ENCODE data around the gene KLF3. TPM values are rescaled to one million over a fixed set of nuclear protein-coding genes. Genes with fewer than 3 reads are reported as not detected.

Gene KLF3
- total RNA-seq, 1 experiment from 2014 or later = 14.6 TPM

DNA sequence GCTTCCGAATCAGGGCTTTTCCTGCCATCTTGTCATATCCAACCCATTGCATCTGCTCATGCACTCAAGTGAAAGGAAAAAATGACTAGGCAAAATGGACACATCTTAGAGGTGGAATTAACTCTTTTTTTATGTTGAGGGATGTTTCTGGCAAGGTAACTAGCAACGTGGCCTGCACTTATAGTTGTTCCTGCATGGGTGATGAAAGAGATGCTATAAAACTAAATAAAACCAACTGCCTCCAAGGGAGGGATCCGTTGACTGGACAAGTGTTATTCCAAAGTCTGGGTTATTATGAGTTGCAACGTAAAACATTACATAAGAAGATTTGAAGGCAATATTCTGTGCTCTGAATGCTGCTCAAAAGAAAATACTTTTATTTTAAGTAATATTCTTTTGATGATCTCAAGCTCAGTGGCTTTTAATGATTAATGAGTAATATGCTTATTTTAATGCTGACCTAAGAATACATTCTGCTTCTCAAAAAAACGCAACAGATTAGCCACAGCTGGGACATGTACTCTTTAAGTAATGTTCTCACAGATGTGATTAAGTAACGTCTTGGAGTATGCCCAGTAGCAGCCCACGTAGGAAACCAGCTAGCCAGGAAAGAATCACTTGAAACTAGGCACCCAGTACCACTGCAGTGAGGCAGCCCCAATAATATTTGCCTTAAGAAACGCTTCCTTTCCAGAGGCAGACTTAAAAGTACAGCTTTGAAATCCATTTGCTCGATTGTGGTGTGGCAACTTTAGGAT is 27.4 kb downstream of the KLF3 start:
- POLR2A ChIA-PET (ENCODE audit: unreplicated experiment) = no interaction called here
- Histone ChIP-seq H3K9me2 (replicated peaks; ENCODE audit: low read length) (no peaks in the 10 kb centered on the region), H3K4me2 (ENCODE audit: low read length) (no peak overlapping the region), H3K9ac (ENCODE audit: low read length) (no peak overlapping the region), H3K9me3 (ENCODE audit: low read length) (no peaks in the 10 kb centered on the region), H3F3A (ENCODE audit: low read length, unreplicated experiment) (no peaks in the 10 kb centered on the region), H3K36me3 (ENCODE audit: low read depth, low read length) (peaks cover 56% of the 10 kb centered on the region), H2AFZ (ENCODE audit: low read length) (no peak overlapping the region), H3K27ac (ENCODE audit: low read length) (no peak overlapping the region), H3K79me2 (ENCODE audit: low read length) (0 out of 2 replicates have a peak, but pooled peaks cover 6% of the 10 kb centered on the region), H3K27me3 (ENCODE audit: low read length) (no peaks in the 10 kb centered on the region), H3K4me1 (ENCODE audit: insufficient read depth, low read length) (no peaks in the 10 kb centered on the region), H3K4me3 (ENCODE audit: low read length) (no peak overlapping the region), H4K20me1 (ENCODE audit: low read length) (peaks cover 6% of the 10 kb centered on the region; the same call in 1 of the 2 replicates)
- intact Hi-C loops (cut with micrococcal nuclease) = no loop called here
- TF ChIP-seq EZH2phosphoT487 (IDR thresholded peaks at IDR 0.05; ENCODE audit: borderline replicate concordance, low read length) (no peak), EZH2 (IDR thresholded peaks at IDR 0.05; ENCODE audit: low read length, unreplicated experiment) (no peak)
- TF ChIP-seq, protein P1, sequence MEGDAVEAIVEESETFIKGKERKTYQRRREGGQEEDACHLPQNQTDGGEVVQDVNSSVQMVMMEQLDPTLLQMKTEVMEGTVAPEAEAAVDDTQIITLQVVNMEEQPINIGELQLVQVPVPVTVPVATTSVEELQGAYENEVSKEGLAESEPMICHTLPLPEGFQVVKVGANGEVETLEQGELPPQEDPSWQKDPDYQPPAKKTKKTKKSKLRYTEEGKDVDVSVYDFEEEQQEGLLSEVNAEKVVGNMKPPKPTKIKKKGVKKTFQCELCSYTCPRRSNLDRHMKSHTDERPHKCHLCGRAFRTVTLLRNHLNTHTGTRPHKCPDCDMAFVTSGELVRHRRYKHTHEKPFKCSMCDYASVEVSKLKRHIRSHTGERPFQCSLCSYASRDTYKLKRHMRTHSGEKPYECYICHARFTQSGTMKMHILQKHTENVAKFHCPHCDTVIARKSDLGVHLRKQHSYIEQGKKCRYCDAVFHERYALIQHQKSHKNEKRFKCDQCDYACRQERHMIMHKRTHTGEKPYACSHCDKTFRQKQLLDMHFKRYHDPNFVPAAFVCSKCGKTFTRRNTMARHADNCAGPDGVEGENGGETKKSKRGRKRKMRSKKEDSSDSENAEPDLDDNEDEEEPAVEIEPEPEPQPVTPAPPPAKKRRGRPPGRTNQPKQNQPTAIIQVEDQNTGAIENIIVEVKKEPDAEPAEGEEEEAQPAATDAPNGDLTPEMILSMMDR (conservative IDR thresholded peaks at IDR 0.05; ENCODE audit: low read depth, low read length) = no peak
- no peak for ATAC-seq
- BruUV-seq (replicated peaks) = TSS peak; percentile 2
- CTCF ChIA-PET = no interaction called here
- DNase-seq = no peak

DNA sequence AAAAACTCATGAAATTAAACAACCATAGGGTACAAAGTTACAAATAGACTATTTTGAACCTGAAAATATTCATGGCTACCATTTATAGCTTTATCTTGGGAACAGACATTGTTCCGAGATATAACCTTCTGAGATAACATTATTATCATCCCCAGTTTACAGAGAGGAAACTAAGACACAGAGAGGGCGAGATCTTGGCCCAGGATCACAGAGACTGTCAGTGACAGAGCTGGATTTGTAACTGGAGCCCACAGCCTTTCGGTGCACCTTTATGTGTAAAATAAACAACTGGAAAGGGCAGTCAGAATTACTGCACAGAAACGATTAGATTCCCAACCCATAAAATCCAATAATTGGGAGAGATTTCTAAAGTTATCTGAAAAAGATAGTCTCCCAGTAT is 28.4 kb downstream of the KLF3 start:
- no peaks in the 10 kb centered on the region for H4K20me1 ChIP-seq (ENCODE audit: low read length)
- H2AFZ ChIP-seq (ENCODE audit: low read length) = no peak overlapping the region
- H3K27me3 ChIP-seq (ENCODE audit: low read length) = no peaks in the 10 kb centered on the region
- no peak for TF ChIP-seq EZH2phosphoT487 (IDR thresholded peaks at IDR 0.05; ENCODE audit: borderline replicate concordance, low read length)
- ChIA-PET CTCF (no interaction called here), POLR2A (ENCODE audit: unreplicated experiment) (no interaction called here)
- intact Hi-C loops (cut with micrococcal nuclease) = no loop called here
- H3K4me3 ChIP-seq (ENCODE audit: low read length) = no peak overlapping the region
- no peaks in the 10 kb centered on the region for H3K79me2 ChIP-seq (ENCODE audit: low read length)
- no peaks in the 10 kb centered on the region for H3K4me1 ChIP-seq (ENCODE audit: insufficient read depth, low read length)
- no peaks in the 10 kb centered on the region for H3F3A ChIP-seq (ENCODE audit: low read length, unreplicated experiment)
- no peak overlapping the region for H3K27ac ChIP-seq (ENCODE audit: low read length)
- no TSS peak for BruUV-seq (replicated peaks)
- DNase-seq = no peak
- no peaks in the 10 kb centered on the region for H3K9me3 ChIP-seq (ENCODE audit: low read length)
- H3K9ac ChIP-seq (ENCODE audit: low read length) = no peak overlapping the region
- no peak overlapping the region for H3K4me2 ChIP-seq (ENCODE audit: low read length)
- ATAC-seq = no peak
- H3K9me2 ChIP-seq (replicated peaks; ENCODE audit: low read length) = no peaks in the 10 kb centered on the region
- peaks cover 65% of the 10 kb centered on the region for H3K36me3 ChIP-seq (ENCODE audit: low read depth, low read length)

DNA sequence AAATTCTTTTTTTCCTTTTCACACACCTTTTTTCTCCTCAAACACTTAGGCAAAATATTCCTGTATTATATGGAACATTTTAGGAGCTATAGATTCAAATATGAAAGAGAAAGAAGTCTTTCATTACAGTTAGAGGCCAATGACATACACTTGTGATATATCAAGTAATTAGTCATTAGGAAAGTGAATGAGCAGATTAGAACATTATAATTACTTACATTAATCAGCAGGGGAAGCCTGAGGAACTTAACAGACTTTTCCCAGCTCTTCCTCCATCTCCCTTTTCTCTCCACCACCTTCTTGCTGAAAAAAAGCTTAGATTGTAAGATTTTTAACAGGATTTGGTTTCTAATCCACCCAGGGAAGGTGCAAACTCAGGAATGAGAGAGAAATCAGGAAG is 29.6 kb downstream of the KLF3 start:
- Histone ChIP-seq H3K9me3 (ENCODE audit: low read length) (no peaks in the 10 kb centered on the region), H3K27ac (ENCODE audit: low read length) (no peak overlapping the region), H3F3A (ENCODE audit: low read length, unreplicated experiment) (no peaks in the 10 kb centered on the region), H3K4me2 (ENCODE audit: low read length) (no peak overlapping the region), H4K20me1 (ENCODE audit: low read length) (no peaks in the 10 kb centered on the region), H2AFZ (ENCODE audit: low read length) (no peak overlapping the region), H3K9ac (ENCODE audit: low read length) (no peak overlapping the region), H3K4me1 (ENCODE audit: insufficient read depth, low read length) (no peaks in the 10 kb centered on the region), H3K36me3 (ENCODE audit: low read depth, low read length) (peaks cover 66% of the 10 kb centered on the region), H3K27me3 (ENCODE audit: low read length) (no peaks in the 10 kb centered on the region), H3K4me3 (ENCODE audit: low read length) (no peak overlapping the region), H3K9me2 (replicated peaks; ENCODE audit: low read length) (no peaks in the 10 kb centered on the region), H3K79me2 (ENCODE audit: low read length) (no peaks in the 10 kb centered on the region)
- intact Hi-C loops (cut with micrococcal nuclease) = no loop called here
- ATAC-seq = no peak
- POLR2A ChIA-PET (ENCODE audit: unreplicated experiment) = no interaction called here
- no peak for DNase-seq
- CTCF ChIA-PET = no interaction called here
- TF ChIP-seq EZH2 (IDR thresholded peaks at IDR 0.05; ENCODE audit: low read length, unreplicated experiment) (no peak), EZH2phosphoT487 (IDR thresholded peaks at IDR 0.05; ENCODE audit: borderline replicate concordance, low read length) (no peak)
- TF ChIP-seq, protein P1 (conservative IDR thresholded peaks at IDR 0.05; ENCODE audit: low read depth, low read length) = no peak
- no TSS peak for BruUV-seq (replicated peaks)
